Suprapubic skin (tissue), 4 donors: ENCODE results near the gene ZSWIM6.

ENCODE experiments used
- CTCF ChIP-seq, 2 donors: fragments of 200-600 bp in 1 of 2; fragments of 450-650 bp in 1 of 2; sonication (generic) in 1 of 2; IDR thresholded peaks; one replicate each; pipeline ENCODE4 v1.5.1; 2016 to 2019; ENCODE audit warnings: antibody characterized with exemption in 2 of 2, mild to moderate bottlenecking in 1 of 2, moderate library complexity in 1 of 2
- POLR2A ChIP-seq, 2 donors: fragments of 450-650 bp; IDR thresholded peaks; one replicate each; pipeline ENCODE4 v1.6.1; 2017; ENCODE audit warnings: antibody characterized with exemption in 2 of 2, mild to moderate bottlenecking in 2 of 2, moderate library complexity in 2 of 2
- POLR2AphosphoS5 ChIP-seq, 3 donors: sonication (generic); formaldehyde crosslinking; IDR thresholded peaks; one replicate each; pipeline ENCODE4 v1.6.1; 2017; ENCODE audit warnings: antibody characterized with exemption in 3 of 3

GRCh38 chr5:61353293-61353692 is 21.2 kb downstream of the ZSWIM6 start:
- no peak for TF ChIP-seq CTCF (IDR thresholded peaks at IDR 0.05)
- no peak for TF ChIP-seq POLR2A (IDR thresholded peaks at IDR 0.05)
- TF ChIP-seq POLR2AphosphoS5 (IDR thresholded peaks at IDR 0.05): no peak
